Stomach (tissue), 9 donors: ENCODE measurements around the gene ARPC1A. TPM values are rescaled to one million over a fixed set of nuclear protein-coding genes. Genes with fewer than 3 reads are reported as not detected.
"Not testable (repeated sequence)": the region's sequence is repeated elsewhere in the genome, so short reads cannot be mapped to it uniquely, and the experiment has no call there.

Experiments
- DNase-seq, 2 donors: peaks; one replicate each; pipeline versions ENCODE4 v3.0.0 to v3.0.0-alpha.2; 2013 to 2019
- H3K27ac ChIP-seq, 5 donors: fragments of 200-600 bp in 4 of 5; sonication (generic) in 4 of 5; one replicate each; pipeline ENCODE4 v1.5.1; 2013 to 2019; ENCODE audit warnings: mild to moderate bottlenecking in 1 of 5, moderate library complexity in 1 of 5
- H3K27me3 ChIP-seq, 3 donors: fragments of 200-600 bp; sonication (generic); one replicate each; pipeline ENCODE4 v1.5.1; 2017 to 2019; ENCODE audit warnings: mixed run types in 1 of 3
- H3K36me3 ChIP-seq, 4 donors: fragments of 200-600 bp; sonication (generic); 1 replicate in 3 of 4; 2 replicates in 1 of 4; pipeline ENCODE4 v1.5.1; 2016 to 2019
- H3K4me1 ChIP-seq, 4 donors: fragments of 200-600 bp; sonication (generic); one replicate each; pipeline ENCODE4 v1.5.1; 2016 to 2019
- H3K4me3 ChIP-seq, 4 donors: fragments of 200-600 bp; sonication (generic) in 3 of 4; one replicate each; pipeline ENCODE4 v1.5.1; 2016 to 2019; ENCODE audit warnings: mild to moderate bottlenecking in 1 of 4
- H3K9me3 ChIP-seq, 4 donors: fragments of 200-600 bp; sonication (generic); one replicate each; pipeline ENCODE4 v1.5.1; 2016 to 2019
- EP300 ChIP-seq: sonication (generic); formaldehyde crosslinking; IDR thresholded peaks from one replicate; pipeline ENCODE4 v1.6.1; 2017; ENCODE audit warnings: antibody characterized with exemption
- POLR2A ChIP-seq, 4 donors: fragments of 450-650 bp; IDR thresholded peaks; one replicate each; pipeline ENCODE4 v1.6.1; 2016; ENCODE audit warnings: antibody characterized with exemption in 4 of 4, control low read depth in 2 of 4, mild to moderate bottlenecking in 1 of 4, moderate library complexity in 1 of 4
- POLR2AphosphoS5 ChIP-seq, 3 donors: sonication (generic); formaldehyde crosslinking; IDR thresholded peaks; one replicate each; pipeline ENCODE4 v1.6.1; 2016; ENCODE audit warnings: antibody characterized with exemption in 3 of 3
- WGBS, 5 donors: extraction: QIAGEN DNeasy Blood & Tissue Kit in 3 of 5; methylation state at CpG; one replicate each; pipeline versions ENCODE4 v1.1.5 to v1.1.7; 2013 to 2018; 5-methylcytosine and 5-hydroxymethylcytosine counted together
- intact Hi-C: fragments of 100-400 bp; cut with DNase I; formaldehyde crosslinking; loops from one replicate; pipeline ENCODE4 v1.15.1; 2023; ENCODE audit warnings: low total_unique reads
- polyA plus RNA-seq, 3 donors: library from polyadenylated mRNA; stranded (reverse); fragments of 200-250 nt; gene quantifications; one replicate each; pipeline ENCODE4 v1.2.3, GENCODE V29; 2013
- total RNA-seq, 5 donors: library from RNA; depleted of rRNA; stranded (reverse); fragments of >200 nt; gene quantifications; one replicate each; pipeline versions ENCODE4 v1.1.0 to v1.2.3, GENCODE V29; 2014 to 2016
- TF ChIP-seq, protein P1 (sequence below), 7 experiments: fragments of 450-650 bp in 4 of 7; fragments of 200-600 bp in 3 of 7; sonication (generic) in 3 of 7; IDR thresholded peaks; one replicate each; pipeline ENCODE4 v1.5.1; 2016 to 2019; ENCODE audit warnings: antibody characterized with exemption in 7 of 7, control low read depth in 2 of 7, mild to moderate bottlenecking in 1 of 7
- donor health status: healthy with polysubstance abuse.
- donor health status: Bipolar disorder and iron deficiency.
- donor health status: healthy.

ARPC1A gene
- total and polyA plus RNA-seq, 8 donors = 93.3 to 344 (median 142) TPM

DNA sequence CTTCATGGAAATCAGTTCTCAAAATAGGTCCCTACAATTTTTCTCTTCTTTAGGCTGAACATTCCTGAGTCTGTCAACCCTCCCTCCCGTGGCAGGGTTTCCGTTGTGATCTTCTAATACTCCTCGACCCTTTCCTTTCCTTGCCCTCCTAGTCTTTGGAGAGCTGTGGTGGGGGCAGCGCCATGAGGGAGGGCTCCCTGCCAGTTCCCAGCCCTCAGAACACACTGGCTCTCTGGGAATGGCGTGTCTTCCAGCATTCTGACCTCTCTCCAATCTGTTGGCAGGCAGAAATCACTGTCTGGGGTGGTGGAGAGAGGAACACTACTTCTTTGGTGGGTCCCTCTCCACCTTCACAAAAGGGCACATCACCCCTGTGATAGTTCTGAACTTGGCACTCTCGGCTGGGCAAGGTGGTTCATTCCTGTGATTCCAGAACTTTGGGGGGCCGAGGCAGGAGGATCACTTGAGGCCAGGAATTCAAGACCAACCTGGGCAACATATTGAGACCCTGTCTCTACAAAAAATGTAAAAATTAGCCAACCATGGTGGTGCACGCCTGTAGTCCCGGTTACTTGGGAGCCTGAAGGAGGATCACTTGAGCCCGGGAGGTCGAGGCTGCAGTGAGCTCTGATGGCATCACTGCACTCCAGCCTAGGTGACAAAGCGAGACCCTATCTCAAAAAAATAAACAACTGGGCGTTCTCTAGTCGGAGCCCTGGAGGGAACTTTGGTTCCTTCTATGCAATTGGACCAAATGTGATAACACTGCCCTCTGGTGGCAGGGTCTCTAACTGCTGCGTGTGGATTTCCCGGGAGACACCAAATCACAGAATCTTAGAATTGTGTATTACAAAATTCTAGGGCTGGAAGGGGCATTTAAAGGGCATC is 13.1 kb upstream of the ARPC1A start:
- H3K9me3 ChIP-seq = peaks cover 0 to 7% (median 1%) of the 10 kb centered on the region in 4 donors
- no peaks in the 10 kb centered on the region for H3K27me3 ChIP-seq
- H3K4me1 ChIP-seq = peaks cover 0 to 12% (median 8%) of the 10 kb centered on the region in 4 donors
- TF ChIP-seq, protein P1, sequence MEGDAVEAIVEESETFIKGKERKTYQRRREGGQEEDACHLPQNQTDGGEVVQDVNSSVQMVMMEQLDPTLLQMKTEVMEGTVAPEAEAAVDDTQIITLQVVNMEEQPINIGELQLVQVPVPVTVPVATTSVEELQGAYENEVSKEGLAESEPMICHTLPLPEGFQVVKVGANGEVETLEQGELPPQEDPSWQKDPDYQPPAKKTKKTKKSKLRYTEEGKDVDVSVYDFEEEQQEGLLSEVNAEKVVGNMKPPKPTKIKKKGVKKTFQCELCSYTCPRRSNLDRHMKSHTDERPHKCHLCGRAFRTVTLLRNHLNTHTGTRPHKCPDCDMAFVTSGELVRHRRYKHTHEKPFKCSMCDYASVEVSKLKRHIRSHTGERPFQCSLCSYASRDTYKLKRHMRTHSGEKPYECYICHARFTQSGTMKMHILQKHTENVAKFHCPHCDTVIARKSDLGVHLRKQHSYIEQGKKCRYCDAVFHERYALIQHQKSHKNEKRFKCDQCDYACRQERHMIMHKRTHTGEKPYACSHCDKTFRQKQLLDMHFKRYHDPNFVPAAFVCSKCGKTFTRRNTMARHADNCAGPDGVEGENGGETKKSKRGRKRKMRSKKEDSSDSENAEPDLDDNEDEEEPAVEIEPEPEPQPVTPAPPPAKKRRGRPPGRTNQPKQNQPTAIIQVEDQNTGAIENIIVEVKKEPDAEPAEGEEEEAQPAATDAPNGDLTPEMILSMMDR (IDR thresholded peaks at IDR 0.05) = peak in 6 of 7 experiments; percentile 61 to 95 (median 88)
- TF ChIP-seq EP300 (no peak), POLR2AphosphoS5 (IDR thresholded peaks at IDR 0.05) (peak in 1 of 3 donors; percentile 71), POLR2A (IDR thresholded peaks at IDR 0.05) (no peak)
- intact Hi-C loops = loop anchor here (5.0 kb wide), 1 partner anchor 275 kb away; no protein-coding TSS in a partner anchor
- no peaks in the 10 kb centered on the region for H3K36me3 ChIP-seq
- WGBS, 5 donors = 27 to 35% (median 31%) methylated on average over 15 to 16 of the region's 16 CpGs
- H3K27ac ChIP-seq = no peak overlapping the region
- DNase-seq = peak; percentile 83 to 87
- H3K4me3 ChIP-seq = peak overlapping the region in 1 of 4 donors; percentile 23

DNA sequence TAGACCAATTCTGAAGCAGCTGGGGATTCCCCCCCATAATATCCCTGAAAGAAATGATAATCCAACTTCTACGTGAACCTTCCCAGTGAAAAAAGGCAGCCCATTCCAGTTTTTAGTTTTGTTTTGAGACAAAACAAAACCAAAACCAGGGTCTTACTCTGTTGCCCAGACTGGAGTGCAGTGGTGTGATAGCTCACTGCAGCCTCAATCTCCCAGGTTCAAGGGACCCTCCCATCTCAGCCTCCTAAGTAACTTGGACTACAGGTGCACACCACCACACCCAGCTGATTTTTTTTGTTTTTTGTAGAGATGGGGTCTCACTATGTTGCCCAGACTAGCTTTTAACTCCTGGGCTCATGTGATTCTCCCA is 12.5 kb upstream of the ARPC1A start:
- peak overlapping the region in 1 of 4 donors; percentile 23 for H3K4me3 ChIP-seq
- H3K36me3 ChIP-seq = no peaks in the 10 kb centered on the region
- intact Hi-C loops = loop anchor here (5.0 kb wide), 1 partner anchor 276 kb away; no protein-coding TSS in a partner anchor
- no peaks in the 10 kb centered on the region for H3K27me3 ChIP-seq
- H3K27ac ChIP-seq = no peak overlapping the region
- WGBS, 5 donors = 19 to 34% (median 25%) methylated on average over 1 of the region's 1 CpG
- peaks cover 0 to 12% (median 8%) of the 10 kb centered on the region in 4 donors for H3K4me1 ChIP-seq
- TF ChIP-seq, protein P1 (IDR thresholded peaks at IDR 0.05) = peak in 1 of 7 experiments; percentile 21
- no peak for TF ChIP-seq EP300
- no peak for DNase-seq
- H3K9me3 ChIP-seq = peaks cover 0 to 7% (median 1%) of the 10 kb centered on the region in 4 donors

DNA sequence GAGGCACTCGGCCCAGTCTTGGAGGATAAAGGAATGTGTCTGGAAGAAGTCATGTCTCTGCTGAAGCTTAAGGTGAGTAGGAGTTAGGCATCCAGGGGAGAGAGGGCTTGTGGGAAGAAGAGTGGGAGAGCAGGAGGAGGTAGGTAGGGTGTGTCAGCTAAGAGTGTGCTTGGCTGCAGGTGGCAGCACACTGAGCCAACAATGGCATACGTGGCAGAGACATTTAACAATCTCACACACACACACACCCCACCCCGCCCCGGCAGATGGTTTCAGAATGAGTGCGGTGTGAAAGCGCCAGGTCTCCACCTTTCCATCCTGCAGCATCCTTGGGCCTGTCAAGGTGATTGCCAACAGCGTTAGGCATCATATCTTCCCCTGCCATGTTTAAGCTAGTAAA is 11.2 kb upstream of the ARPC1A start:
- WGBS, 5 donors = 40 to 62% (median 50%) methylated on average over 7 of the region's 7 CpGs
- no peaks in the 10 kb centered on the region for H3K27me3 ChIP-seq
- no peaks in the 10 kb centered on the region for H3K36me3 ChIP-seq
- TF ChIP-seq POLR2A (IDR thresholded peaks at IDR 0.05) (no peak), POLR2AphosphoS5 (IDR thresholded peaks at IDR 0.05) (no peak), EP300 (no peak)
- TF ChIP-seq, protein P1 (IDR thresholded peaks at IDR 0.05) = no peak
- intact Hi-C loops = loop anchor here (5.0 kb wide), 1 partner anchor 277 kb away; no protein-coding TSS in a partner anchor
- H3K27ac ChIP-seq = peak overlapping the region in 1 of 5 donors; percentile 19
- peaks cover 0 to 7% (median 1%) of the 10 kb centered on the region in 4 donors for H3K9me3 ChIP-seq
- peaks cover 0 to 12% (median 4%) of the 10 kb centered on the region in 4 donors for H3K4me1 ChIP-seq
- no peak overlapping the region for H3K4me3 ChIP-seq
- peak; percentile 41 to 54 for DNase-seq

DNA sequence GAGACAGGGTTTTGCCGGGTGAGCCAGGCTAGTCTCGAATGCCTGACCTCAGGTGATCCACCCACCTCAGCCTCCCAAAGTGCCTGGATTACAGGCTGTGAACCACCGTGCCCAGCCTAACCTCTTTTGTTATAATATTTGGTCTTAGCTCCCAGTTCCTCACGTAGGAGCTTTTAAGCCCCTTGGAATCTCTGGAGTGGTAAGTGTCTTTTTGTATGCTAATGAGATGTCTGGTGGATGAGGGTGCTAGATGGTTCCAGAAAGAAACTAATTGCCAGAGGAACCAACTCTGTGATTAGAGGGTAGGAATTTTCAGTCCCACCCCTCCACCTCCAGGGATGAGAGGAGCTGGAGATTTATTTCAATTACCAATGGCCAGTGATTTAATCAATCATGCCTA is 5.3 kb upstream of the ARPC1A start:
- intact Hi-C loops = no loop called here
- no peaks in the 10 kb centered on the region for H3K36me3 ChIP-seq
- no peak overlapping the region for H3K4me3 ChIP-seq
- H3K27me3 ChIP-seq = no peaks in the 10 kb centered on the region
- H3K27ac ChIP-seq = no peak overlapping the region
- no peaks in the 10 kb centered on the region for H3K9me3 ChIP-seq
- H3K4me1 ChIP-seq = peaks cover 6 to 11% (median 9%) of the 10 kb centered on the region in 4 donors
- no peak for TF ChIP-seq POLR2A (IDR thresholded peaks at IDR 0.05)
- TF ChIP-seq, protein P1 (IDR thresholded peaks at IDR 0.05) = no peak
- TF ChIP-seq POLR2AphosphoS5 (IDR thresholded peaks at IDR 0.05) = no peak
- TF ChIP-seq EP300 = no peak
- 62 to 70% (median 66%) methylated on average over 4 of the region's 4 CpGs for WGBS, 5 donors
- DNase-seq = peak in 1 of 2 donors; percentile 10

DNA sequence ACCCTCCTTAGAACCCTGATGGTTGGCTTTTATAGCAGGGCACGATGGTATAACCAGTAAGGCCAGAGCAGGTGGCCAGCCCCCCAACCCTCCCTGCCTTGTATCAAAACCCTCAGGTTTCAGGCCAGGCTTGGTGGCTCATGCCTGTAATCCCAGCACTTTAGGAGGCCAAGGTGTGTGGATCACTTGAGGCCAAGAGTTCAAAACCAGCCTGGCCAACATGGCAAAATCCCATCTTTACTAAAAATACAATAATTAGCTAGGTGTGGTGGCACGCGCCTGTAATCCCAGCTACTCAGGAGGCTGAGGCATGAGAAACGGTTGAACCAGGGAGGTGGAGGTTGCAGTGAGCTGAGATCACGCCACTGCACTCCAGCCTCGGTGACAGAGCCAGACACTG is 3.0 kb upstream of the ARPC1A start:
- H3K4me3 ChIP-seq, intact Hi-C loops, H3K9me3 ChIP-seq, H3K27me3 ChIP-seq, DNase-seq, H3K36me3 ChIP-seq, H3K27ac ChIP-seq: not testable (repeated sequence)
- peaks cover 12 to 25% (median 23%) of the 10 kb centered on the region in 4 donors for H3K4me1 ChIP-seq
- WGBS, 5 donors = 84 to 94% (median 93%) methylated on average over 6 of the region's 6 CpGs
